WTC11 (cell line): ENCODE results near the gene DOCK7. TPM values are rescaled to one million over a fixed set of nuclear protein-coding genes. Genes with fewer than 3 reads are reported as not detected.
"Not testable (repeated sequence)": the region's sequence is repeated elsewhere in the genome, so short reads cannot be mapped to it uniquely, and the experiment has no call there.

ENCODE experiments used
- ATAC-seq: fragments of 200-7000 bp; cut with Tn5 transposase; 2 replicates; pipeline ENCODE4 v1.10.0; 2021; ENCODE audit warnings: mild to moderate bottlenecking, moderate library complexity
- CTCF ChIA-PET: fragments of 300-600 bp; sonication (Branson Sonifier 250); formaldehyde crosslinking; loops from one replicate; lab custom pipeline; 2021; ENCODE audit warnings: antibody characterized with exemption; lab: Charles Lee
- POLR2A ChIA-PET: fragments of 350-600 bp; sonication (Branson Sonifier 250); formaldehyde crosslinking; loops from one replicate; lab custom pipeline; 2021; ENCODE audit warnings: antibody characterized with exemption; lab: Charles Lee
- DNase-seq: peaks from one replicate; pipeline ENCODE4 v3.0.0; 2021; ENCODE audit warnings: low spot score
- H3K27ac Mint-ChIP-seq: 2 replicates; pipeline ENCODE4 v1.8.0; 2021; ENCODE audit warnings: mixed read lengths
- H3K27me3 Mint-ChIP-seq: 2 replicates; pipeline ENCODE4 v1.8.0; 2021; ENCODE audit warnings: low read depth, mild to moderate bottlenecking, moderate library complexity, mixed read lengths
- H3K36me3 Mint-ChIP-seq: 2 replicates; pipeline ENCODE4 v1.8.0; 2021; ENCODE audit warnings: mixed read lengths
- H3K4me1 Mint-ChIP-seq: 2 replicates; pipeline ENCODE4 v1.8.0; 2022; ENCODE audit warnings: mixed read lengths
- H3K4me3 Mint-ChIP-seq: 2 replicates; pipeline ENCODE4 v1.8.0; 2021; ENCODE audit warnings: mild to moderate bottlenecking, moderate library complexity, mixed read lengths
- H3K9me3 Mint-ChIP-seq: 2 replicates; pipeline ENCODE4 v1.8.0; 2021; ENCODE audit warnings: mixed read lengths
- FOXP1 ChIP-seq: sonication (generic); formaldehyde crosslinking; IDR thresholded peaks from 2 replicates; pipeline ENCODE4 v1.8.0; 2022; ENCODE audit warnings: missing genetic modification reagents, mild to moderate bottlenecking, moderate library complexity, borderline replicate concordance
- GTF2I ChIP-seq: fragments of 250-450 bp; sonication (Bioruptor Pico); conservative IDR thresholded peaks from 2 replicates; pipeline ENCODE4 v1.4.0; 2021; ENCODE audit warnings: mild to moderate bottlenecking
- KAT7 ChIP-seq: sonication (generic); formaldehyde crosslinking; IDR thresholded peaks from 2 replicates; pipeline ENCODE4 v1.8.1; 2023; ENCODE audit warnings: missing genetic modification reagents, mild to moderate bottlenecking, borderline replicate concordance
- NR1H2 ChIP-seq: sonication (generic); formaldehyde crosslinking; IDR thresholded peaks from 2 replicates; pipeline ENCODE4 v1.9.0; 2021; ENCODE audit warnings: mild to moderate bottlenecking, moderate library complexity, missing genetic modification reagents
- RELA ChIP-seq: sonication (generic); formaldehyde crosslinking; IDR thresholded peaks from 2 replicates; pipeline ENCODE4 v1.8.1; 2022; ENCODE audit warnings: missing genetic modification reagents, mild to moderate bottlenecking, borderline replicate concordance
- SMAD3 ChIP-seq: sonication (generic); formaldehyde crosslinking; IDR thresholded peaks from 2 replicates; pipeline ENCODE4 v1.8.0; 2022; ENCODE audit warnings: missing genetic modification reagents, mild to moderate bottlenecking, borderline replicate concordance
- ZNF232 ChIP-seq: sonication (generic); formaldehyde crosslinking; IDR thresholded peaks from 2 replicates; pipeline ENCODE4 v1.8.0; 2022; ENCODE audit warnings: mild to moderate bottlenecking, missing genetic modification reagents
- ZNF281 ChIP-seq: sonication (generic); formaldehyde crosslinking; IDR thresholded peaks from 2 replicates; pipeline ENCODE4 v1.8.0; 2023; ENCODE audit warnings: mild to moderate bottlenecking, missing genetic modification reagents
- ZNF396 ChIP-seq: fragments of 250-450 bp; sonication (Bioruptor Pico); IDR thresholded peaks from 2 replicates; pipeline ENCODE4 v1.8.0; 2021; ENCODE audit warnings: mild to moderate bottlenecking, moderate library complexity, borderline replicate concordance
- ZNF671 ChIP-seq: fragments of 250-450 bp; sonication (Bioruptor Pico); IDR thresholded peaks from 2 replicates; pipeline ENCODE4 v1.8.0; 2021; ENCODE audit warnings: mild to moderate bottlenecking
- total RNA-seq: library from RNA; stranded (reverse); gene quantifications from 3 replicates; pipeline ENCODE4 v1.2.3, GENCODE V29; 2021
- TF ChIP-seq, protein P1 (sequence below): sonication (generic); formaldehyde crosslinking; IDR thresholded peaks from 2 replicates; pipeline ENCODE4 v1.8.0; 2022; ENCODE audit warnings: mild to moderate bottlenecking, missing genetic modification reagents

Gene DOCK7
- total RNA-seq, 1 experiment from 2014 or later: 34.2 TPM

DNA sequence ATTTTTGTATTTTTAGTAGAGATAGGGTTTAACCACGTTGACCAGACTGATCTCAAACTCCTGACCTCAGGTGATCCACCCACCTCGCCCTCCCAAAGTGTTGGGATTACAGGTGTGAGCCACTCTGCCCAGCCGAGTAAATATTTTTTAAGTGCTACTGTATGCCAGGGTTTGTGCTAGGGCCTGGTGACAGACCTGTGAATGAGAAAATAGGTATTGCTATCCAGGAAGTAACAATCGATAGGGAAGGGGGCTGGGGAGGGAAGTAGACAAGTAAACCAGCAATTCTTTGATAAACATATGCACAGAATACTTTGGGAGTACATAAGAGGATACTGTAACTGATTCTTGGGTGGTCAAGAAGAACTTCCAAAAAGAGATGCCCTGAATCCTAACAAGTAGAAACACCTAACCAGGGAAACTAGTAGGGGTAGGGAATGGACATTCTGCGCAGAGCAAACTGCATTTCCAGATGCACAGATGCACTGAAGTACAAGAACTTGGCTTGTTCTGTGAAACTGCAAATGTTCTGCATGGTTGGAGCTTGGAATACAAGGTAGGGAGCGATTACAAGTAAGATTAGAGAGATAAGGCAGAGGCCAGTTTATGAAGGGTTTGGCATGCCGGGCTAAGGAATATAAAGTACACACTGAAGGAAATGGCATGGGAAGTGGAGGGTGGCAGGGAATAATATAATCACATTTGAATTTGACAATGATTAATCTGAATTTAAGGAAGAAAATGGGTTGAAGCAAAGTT, 19.0 kb upstream of the DOCK7 start (continued):
- TF ChIP-seq ZNF281 (no peak), ZNF671 (CRISPR knock-in tag) (no peak), RELA (no peak)

- H3K4me3 Mint-ChIP-seq, ATAC-seq, DNase-seq, H3K4me1 Mint-ChIP-seq, POLR2A ChIA-PET, H3K27ac Mint-ChIP-seq, H3K27me3 Mint-ChIP-seq, H3K9me3 Mint-ChIP-seq: not testable (repeated sequence)
- peaks cover 11% of the 10 kb centered on the region for H3K36me3 Mint-ChIP-seq
- CTCF ChIA-PET: interaction anchor here (1.2 kb wide), 1 partner anchor 9 kb away, joined by 5 read pairs; no protein-coding TSS in a partner anchor
Observed at GRCh38 chr1:62698161-62698560, 10.0 kb upstream of the DOCK7 start.

DNA sequence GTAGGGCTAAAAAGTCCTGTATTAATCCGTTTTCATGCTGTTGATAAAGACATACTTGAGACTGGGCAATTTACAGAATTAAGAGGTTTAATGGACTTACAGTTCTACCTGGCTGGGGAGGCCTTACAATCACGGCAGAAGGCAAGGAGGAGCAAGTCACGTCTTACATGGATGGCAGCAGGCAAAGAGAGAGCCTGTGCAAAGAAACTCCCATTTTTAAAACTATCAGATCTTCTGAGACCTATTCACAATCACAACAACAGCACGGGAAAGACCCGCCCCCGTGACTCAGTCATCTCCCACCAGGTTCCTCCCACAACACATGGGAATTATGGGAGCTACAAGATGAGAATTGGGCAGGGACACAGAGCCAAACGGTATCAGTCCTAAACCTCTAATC, 6.3 kb upstream of the DOCK7 start:
- H3K4me3 Mint-ChIP-seq, H3K27ac Mint-ChIP-seq, H3K9me3 Mint-ChIP-seq, CTCF ChIA-PET, H3K27me3 Mint-ChIP-seq, H3K36me3 Mint-ChIP-seq, ATAC-seq, POLR2A ChIA-PET, DNase-seq: not testable (repeated sequence)
- H3K4me1 Mint-ChIP-seq: peaks cover 16% of the 10 kb centered on the region

DNA sequence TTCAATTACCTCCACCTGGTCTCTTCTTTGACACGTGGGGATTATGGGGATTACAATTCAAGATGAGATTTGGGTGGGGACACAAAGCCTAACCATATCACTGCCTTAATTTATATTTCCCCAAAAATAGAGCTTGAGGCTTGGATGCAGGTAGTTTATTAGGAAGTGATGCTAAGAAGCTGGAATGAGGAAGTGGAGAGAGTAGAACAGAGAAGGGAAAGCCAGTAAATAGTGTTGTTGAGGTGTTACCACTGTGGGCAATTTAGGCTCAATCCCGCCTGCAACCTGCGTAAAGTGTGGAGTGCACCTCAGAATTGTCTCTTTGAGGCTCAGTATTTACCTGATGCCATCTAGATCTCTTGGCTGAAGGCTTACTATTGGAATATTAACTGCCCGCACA, 4.9 kb upstream of the DOCK7 start:
- no peak for TF ChIP-seq FOXP1 (CRISPR knock-in tag)
- TF ChIP-seq KAT7 (CRISPR knock-in tag): no peak
- TF ChIP-seq, protein P1, sequence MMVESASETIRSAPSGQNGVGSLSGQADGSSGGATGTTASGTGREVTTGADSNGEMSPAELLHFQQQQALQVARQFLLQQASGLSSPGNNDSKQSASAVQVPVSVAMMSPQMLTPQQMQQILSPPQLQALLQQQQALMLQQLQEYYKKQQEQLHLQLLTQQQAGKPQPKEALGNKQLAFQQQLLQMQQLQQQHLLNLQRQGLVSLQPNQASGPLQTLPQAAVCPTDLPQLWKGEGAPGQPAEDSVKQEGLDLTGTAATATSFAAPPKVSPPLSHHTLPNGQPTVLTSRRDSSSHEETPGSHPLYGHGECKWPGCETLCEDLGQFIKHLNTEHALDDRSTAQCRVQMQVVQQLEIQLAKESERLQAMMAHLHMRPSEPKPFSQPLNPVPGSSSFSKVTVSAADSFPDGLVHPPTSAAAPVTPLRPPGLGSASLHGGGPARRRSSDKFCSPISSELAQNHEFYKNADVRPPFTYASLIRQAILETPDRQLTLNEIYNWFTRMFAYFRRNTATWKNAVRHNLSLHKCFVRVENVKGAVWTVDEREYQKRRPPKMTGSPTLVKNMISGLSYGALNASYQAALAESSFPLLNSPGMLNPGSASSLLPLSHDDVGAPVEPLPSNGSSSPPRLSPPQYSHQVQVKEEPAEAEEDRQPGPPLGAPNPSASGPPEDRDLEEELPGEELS (CRISPR knock-in tag): no peak
- TF ChIP-seq GTF2I: no peak
- TF ChIP-seq ZNF396 (CRISPR knock-in tag): no peak
- no peak for TF ChIP-seq SMAD3 (CRISPR knock-in tag)
- TF ChIP-seq NR1H2 (CRISPR knock-in tag): no peak
- TF ChIP-seq ZNF232 (CRISPR knock-in tag): no peak
- no peak for TF ChIP-seq RELA
- no peak overlapping the region for H3K4me3 Mint-ChIP-seq
- H3K9me3 Mint-ChIP-seq: peaks cover 6% of the 10 kb centered on the region; the same call in 1 of the 2 replicates
- ChIA-PET POLR2A (no interaction called here), CTCF (no interaction called here)
- ATAC-seq: no peak
- H3K27me3 Mint-ChIP-seq: no peaks in the 10 kb centered on the region
- DNase-seq: no peak
- no peak overlapping the region for H3K27ac Mint-ChIP-seq
- peaks cover 20% of the 10 kb centered on the region for H3K4me1 Mint-ChIP-seq
- H3K36me3 Mint-ChIP-seq: peaks cover 9% of the 10 kb centered on the region
